Testis (tissue), 2 donors: ENCODE results near the gene CAB39.

ENCODE experiments used
- POLR2A ChIP-seq: fragments of 450-650 bp; IDR thresholded peaks from one replicate; pipeline ENCODE4 v1.6.1; 2017; ENCODE audit warnings: antibody characterized with exemption, mild to moderate bottlenecking, moderate library complexity
- TF ChIP-seq, protein P1 (sequence below), 3 experiments: fragments of 450-650 bp in 2 of 3; fragments of 200-600 bp in 1 of 3; sonication (generic) in 1 of 3; IDR thresholded peaks; one replicate each; pipeline ENCODE4 v1.5.1; 2016 to 2019; ENCODE audit warnings: antibody characterized with exemption in 3 of 3, mild to moderate bottlenecking in 2 of 3, moderate library complexity in 1 of 3

DNA sequence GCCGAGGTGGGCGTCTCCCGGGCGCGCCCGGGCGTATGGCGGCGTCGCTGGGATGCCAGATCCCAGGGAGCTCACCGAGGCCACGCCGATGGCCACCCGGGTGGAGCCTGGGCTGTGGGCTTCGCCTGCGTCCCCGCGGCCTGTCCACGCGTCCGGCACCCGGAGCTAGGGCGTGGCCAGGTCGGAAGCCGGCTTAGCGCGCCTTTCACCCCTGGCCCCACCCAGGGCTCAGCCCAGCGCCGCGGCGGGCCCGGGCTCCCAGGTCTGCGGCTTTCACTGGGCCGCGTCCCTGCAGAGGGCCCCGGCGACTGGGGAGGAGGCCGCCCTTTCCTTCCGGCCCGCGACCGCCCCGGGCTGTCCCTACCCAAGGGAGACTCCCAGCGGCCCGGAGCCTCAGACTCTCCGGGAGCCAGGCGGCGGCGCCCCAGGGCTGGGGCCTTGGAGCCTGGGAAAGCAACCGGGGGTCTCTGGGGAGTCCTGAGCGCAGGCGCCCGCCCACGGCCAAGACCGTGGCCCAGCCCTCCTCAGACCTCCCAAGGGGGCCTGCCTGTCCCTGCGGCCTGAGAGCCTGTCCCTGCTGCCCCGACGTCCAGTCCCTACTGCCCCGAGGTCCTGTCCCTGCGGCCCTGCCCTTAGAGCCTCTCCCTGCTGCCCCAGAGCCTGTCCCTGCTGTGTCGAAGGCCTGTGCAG, 115.8 kb downstream of the CAB39 start:
- TF ChIP-seq POLR2A = no peak
- TF ChIP-seq, protein P1, sequence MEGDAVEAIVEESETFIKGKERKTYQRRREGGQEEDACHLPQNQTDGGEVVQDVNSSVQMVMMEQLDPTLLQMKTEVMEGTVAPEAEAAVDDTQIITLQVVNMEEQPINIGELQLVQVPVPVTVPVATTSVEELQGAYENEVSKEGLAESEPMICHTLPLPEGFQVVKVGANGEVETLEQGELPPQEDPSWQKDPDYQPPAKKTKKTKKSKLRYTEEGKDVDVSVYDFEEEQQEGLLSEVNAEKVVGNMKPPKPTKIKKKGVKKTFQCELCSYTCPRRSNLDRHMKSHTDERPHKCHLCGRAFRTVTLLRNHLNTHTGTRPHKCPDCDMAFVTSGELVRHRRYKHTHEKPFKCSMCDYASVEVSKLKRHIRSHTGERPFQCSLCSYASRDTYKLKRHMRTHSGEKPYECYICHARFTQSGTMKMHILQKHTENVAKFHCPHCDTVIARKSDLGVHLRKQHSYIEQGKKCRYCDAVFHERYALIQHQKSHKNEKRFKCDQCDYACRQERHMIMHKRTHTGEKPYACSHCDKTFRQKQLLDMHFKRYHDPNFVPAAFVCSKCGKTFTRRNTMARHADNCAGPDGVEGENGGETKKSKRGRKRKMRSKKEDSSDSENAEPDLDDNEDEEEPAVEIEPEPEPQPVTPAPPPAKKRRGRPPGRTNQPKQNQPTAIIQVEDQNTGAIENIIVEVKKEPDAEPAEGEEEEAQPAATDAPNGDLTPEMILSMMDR (IDR thresholded peaks at IDR 0.05) = no peak
